ENCODE measurements around the gene LYAR.

- TF ChIP-seq CTCF (IDR thresholded peaks at IDR 0.05) (no peak), POLR2AphosphoS5 (IDR thresholded peaks at IDR 0.05) (no peak)
Observed at GRCh38 chr4:4296283-4296846, 6.4 kb upstream of the LYAR start.

Data from sigmoid colon (tissue), 4 donors.